SU-DHL-6 (cell line): ENCODE results near the gene U2AF1L4.

Source experiments
- EZH2phosphoT487 ChIP-seq: fragments of 200-600 bp; sonication (generic), shearing (Covaris generic); conservative IDR thresholded peaks from 2 replicates; pipeline ENCODE4 v1.6.1; 2018; ENCODE audit warnings: mild to moderate bottlenecking, antibody characterized with exemption, low read length, moderate library complexity, mixed read lengths
- TF ChIP-seq, protein P1 (sequence below): fragments of 200-600 bp; sonication (generic); IDR thresholded peaks from one replicate; pipeline ENCODE4 v1.5.1; 2017; ENCODE audit warnings: antibody characterized with exemption, mild to moderate bottlenecking, low read length, moderate library complexity; ENCODE audit not compliant: insufficient read depth, poor library complexity, severe bottlenecking

DNA sequence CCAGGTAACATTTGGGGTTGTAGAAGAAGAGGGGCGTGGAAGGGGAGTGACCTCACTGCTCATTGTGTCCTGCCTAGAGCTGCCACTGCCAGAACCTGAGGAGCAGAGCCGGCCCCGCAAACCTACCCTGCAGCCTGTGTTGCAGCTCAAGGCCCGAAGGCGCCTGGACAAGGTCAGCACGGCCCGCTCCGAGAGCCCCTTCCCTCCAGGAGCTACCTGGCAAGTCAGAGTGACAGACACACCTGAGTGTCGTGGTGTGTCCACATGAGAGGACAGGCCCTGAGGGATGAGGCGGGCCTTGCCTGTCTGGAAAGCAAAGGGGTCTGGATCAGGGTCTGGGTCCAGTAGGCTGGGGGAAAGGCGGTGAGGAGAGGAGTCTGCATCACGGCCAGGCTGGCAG is 20.7 kb downstream of the U2AF1L4 start:
- TF ChIP-seq, protein P1, sequence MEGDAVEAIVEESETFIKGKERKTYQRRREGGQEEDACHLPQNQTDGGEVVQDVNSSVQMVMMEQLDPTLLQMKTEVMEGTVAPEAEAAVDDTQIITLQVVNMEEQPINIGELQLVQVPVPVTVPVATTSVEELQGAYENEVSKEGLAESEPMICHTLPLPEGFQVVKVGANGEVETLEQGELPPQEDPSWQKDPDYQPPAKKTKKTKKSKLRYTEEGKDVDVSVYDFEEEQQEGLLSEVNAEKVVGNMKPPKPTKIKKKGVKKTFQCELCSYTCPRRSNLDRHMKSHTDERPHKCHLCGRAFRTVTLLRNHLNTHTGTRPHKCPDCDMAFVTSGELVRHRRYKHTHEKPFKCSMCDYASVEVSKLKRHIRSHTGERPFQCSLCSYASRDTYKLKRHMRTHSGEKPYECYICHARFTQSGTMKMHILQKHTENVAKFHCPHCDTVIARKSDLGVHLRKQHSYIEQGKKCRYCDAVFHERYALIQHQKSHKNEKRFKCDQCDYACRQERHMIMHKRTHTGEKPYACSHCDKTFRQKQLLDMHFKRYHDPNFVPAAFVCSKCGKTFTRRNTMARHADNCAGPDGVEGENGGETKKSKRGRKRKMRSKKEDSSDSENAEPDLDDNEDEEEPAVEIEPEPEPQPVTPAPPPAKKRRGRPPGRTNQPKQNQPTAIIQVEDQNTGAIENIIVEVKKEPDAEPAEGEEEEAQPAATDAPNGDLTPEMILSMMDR: no peak
- TF ChIP-seq EZH2phosphoT487: no peak
